BLaER1 (cell line): ENCODE results near the gene LHPP.
"Not testable (repeated sequence)": the region's sequence is repeated elsewhere in the genome, so short reads cannot be mapped to it uniquely, and the experiment has no call there.

ENCODE experiments used
- H3K27ac ChIP-seq: shearing (Covaris generic); formaldehyde crosslinking; 2 replicates; pipeline ENCODE4 v1.8.1; 2022
- H3K27me3 ChIP-seq: shearing (Covaris generic); formaldehyde crosslinking; 2 replicates; pipeline ENCODE4 v1.8.1; 2022
- H3K36me3 ChIP-seq: shearing (Covaris generic); formaldehyde crosslinking; 2 replicates; pipeline ENCODE4 v1.8.1; 2022
- H3K4me1 ChIP-seq: shearing (Covaris generic); formaldehyde crosslinking; 2 replicates; pipeline ENCODE4 v1.8.1; 2022
- H3K4me2 ChIP-seq: shearing (Covaris generic); formaldehyde crosslinking; 2 replicates; pipeline ENCODE4 v1.8.1; 2022
- H3K4me3 ChIP-seq: shearing (Covaris generic); formaldehyde crosslinking; 2 replicates; pipeline ENCODE4 v1.8.1; 2022
- H3K9ac ChIP-seq: shearing (Covaris generic); formaldehyde crosslinking; 2 replicates; pipeline ENCODE4 v1.8.1; 2022
- H3K9me3 ChIP-seq: shearing (Covaris generic); formaldehyde crosslinking; 2 replicates; pipeline ENCODE4 v1.8.1; 2022
- H4K20me1 ChIP-seq: shearing (Covaris generic); formaldehyde crosslinking; 2 replicates; pipeline ENCODE4 v1.8.1; 2022
- Cebpa-rat ChIP-seq: shearing (Covaris generic); IDR thresholded peaks from 2 replicates; pipeline ENCODE4 v1.8.1; 2022

The LHPP gene

DNA sequence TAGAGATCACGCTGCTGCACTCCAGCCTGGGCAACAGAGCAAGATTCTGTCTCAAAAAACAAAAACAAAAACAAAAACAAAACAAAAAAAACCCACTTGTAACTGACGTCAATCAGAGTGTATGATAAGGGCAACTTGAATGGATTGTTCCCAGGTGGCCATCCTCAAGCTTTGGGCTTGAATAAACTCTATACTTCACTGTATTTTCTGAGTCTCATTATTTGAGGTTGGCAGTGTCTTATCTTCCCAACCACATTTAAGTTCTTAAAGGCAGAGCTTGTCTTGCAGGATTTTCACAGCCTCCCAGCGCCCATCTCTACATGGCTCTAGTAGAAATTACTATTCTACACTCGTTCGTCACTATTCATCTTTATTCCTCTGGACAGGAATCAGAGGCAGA lies 37.8 kb upstream of the LHPP start:
- Histone ChIP-seq H3K9me3 (no peaks in the 10 kb centered on the region), H3K36me3 (no peaks in the 10 kb centered on the region), H3K4me3 (no peak overlapping the region), H4K20me1 (no peaks in the 10 kb centered on the region), H3K27me3 (no peaks in the 10 kb centered on the region), H3K27ac (no peak overlapping the region), H3K4me1 (peaks cover 4% of the 10 kb centered on the region), H3K4me2 (no peak overlapping the region), H3K9ac (no peak overlapping the region)
- no peak for TF ChIP-seq Cebpa-rat

DNA sequence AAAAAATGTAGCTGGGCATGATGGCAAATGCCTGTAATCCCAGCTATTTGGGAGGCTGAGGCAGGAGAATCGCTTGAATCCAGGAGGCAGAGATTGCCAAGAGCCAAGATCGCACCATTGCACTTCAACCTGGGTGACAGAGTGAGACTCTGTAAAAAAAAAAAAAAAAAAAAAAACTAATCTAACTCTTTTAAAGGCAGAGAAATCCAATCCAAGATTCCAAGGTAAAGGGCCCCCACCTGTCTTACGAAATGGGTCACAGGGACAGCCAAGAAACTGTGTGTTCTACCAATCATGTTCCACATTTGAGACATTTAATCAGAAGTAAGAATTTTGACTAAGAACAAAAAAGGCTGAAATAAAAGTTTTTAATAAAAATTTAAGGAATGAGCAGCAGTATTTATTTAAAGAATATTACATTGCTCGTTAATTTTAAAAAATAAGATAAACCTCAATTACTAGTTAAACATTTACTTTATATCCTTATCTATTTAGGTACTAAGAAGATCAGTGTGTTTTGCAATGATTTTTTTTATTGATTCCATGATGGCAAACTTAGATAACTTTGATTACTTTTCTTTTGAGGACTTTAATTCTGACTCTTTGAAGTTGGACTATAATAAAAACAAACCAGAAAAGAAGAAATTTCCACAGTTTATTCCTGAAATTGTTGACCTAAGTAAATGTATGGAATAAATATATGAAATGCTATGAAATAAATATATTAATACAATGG lies 36.2 kb upstream of the LHPP start:
- TF ChIP-seq Cebpa-rat: no peak
- H3K4me1 ChIP-seq: no peaks in the 10 kb centered on the region

DNA sequence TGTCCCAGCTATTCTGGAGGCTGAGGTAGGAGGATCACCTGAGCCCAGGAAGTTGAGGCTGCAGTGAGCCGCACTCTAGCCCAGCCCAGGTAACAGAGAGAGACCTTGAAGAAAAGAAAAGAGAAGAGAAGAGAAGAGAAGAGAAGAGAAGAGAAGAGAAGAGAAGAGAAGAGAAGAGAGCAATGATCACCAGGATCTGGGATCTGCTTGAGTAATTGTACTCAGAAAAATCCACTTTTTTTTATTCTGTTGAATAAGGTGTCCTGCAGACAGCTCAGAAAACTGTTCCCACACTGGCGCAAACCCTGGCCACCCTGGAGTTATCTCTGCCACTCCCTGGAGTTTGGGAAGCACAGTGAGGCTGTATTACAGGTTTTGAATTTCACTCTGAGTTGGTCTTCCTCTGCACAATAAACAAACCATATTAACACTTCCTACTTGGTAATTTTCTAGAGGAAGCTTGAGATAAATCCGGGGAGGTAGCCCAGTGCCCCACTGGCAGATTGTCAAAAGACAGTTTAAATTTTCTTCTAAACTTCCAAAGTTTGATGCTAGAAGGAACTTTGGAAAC lies 33.3 kb upstream of the LHPP start:
- Histone ChIP-seq H3K4me3 (no peak overlapping the region), H3K27ac (no peak overlapping the region), H3K9ac (no peak overlapping the region), H3K9me3 (no peaks in the 10 kb centered on the region), H3K4me2 (no peak overlapping the region), H3K27me3 (no peaks in the 10 kb centered on the region), H3K4me1 (no peaks in the 10 kb centered on the region), H3K36me3 (no peaks in the 10 kb centered on the region), H4K20me1 (no peaks in the 10 kb centered on the region)
- no peak for TF ChIP-seq Cebpa-rat

More for the DNA sequence above, 36.2 kb upstream of the LHPP start:
- Histone ChIP-seq H3K9ac (no peak overlapping the region), H3K4me2 (no peak overlapping the region), H4K20me1 (no peaks in the 10 kb centered on the region), H3K36me3 (no peaks in the 10 kb centered on the region), H3K27me3 (no peaks in the 10 kb centered on the region), H3K27ac (no peak overlapping the region), H3K4me3 (no peak overlapping the region), H3K9me3 (no peaks in the 10 kb centered on the region)

DNA sequence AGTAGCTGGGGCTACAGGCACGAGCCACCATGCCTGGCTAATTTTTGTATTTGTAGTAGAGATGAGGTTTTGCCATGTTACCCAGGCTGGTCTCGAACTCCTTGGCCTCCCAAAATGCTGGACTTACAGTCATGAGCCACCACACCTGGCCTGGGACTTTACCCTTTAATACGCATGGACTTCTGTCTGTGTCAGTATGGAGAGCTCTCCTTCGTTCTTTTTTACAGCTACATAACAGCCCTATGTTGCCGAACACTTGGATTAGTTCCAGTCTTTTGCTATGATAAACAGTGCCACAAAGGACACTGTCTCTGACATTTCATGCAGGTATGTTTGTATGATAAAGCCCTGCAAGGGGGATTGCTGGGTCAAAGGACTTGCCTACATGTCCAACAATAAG lies 32.0 kb upstream of the LHPP start:
- no peak for TF ChIP-seq Cebpa-rat
- Histone ChIP-seq H3K4me1 (no peaks in the 10 kb centered on the region), H4K20me1 (no peaks in the 10 kb centered on the region), H3K9me3 (no peaks in the 10 kb centered on the region), H3K27ac (no peak overlapping the region), H3K36me3 (no peaks in the 10 kb centered on the region), H3K4me3 (no peak overlapping the region), H3K9ac (no peak overlapping the region), H3K4me2 (no peak overlapping the region), H3K27me3 (no peaks in the 10 kb centered on the region)

DNA sequence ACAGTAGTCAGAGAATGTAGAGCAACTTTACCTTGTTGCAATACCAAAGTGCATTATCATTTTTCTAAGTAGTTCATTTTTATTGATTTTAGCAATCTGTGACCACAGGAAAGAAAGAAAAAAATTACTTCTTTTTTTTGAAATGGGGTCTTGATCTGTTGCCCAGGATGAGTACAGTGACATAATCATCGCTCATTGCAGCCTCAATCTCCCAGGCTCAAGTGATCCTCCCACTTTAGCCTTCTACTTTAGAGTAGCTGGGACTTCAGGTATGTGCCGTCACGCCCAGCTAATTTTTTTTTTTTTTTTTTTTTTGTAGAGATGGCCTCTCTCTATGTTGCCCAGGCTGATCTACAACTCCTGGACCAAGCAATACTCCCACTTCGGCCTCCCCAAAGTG lies 31.5 kb upstream of the LHPP start:
- H3K27ac ChIP-seq: no peak overlapping the region
- H3K4me3 ChIP-seq: no peak overlapping the region
- no peaks in the 10 kb centered on the region for H3K27me3 ChIP-seq
- H3K9ac ChIP-seq: no peak overlapping the region
- no peak for TF ChIP-seq Cebpa-rat
- no peak overlapping the region for H3K4me2 ChIP-seq
- H3K36me3 ChIP-seq: no peaks in the 10 kb centered on the region
- H3K9me3 ChIP-seq: no peaks in the 10 kb centered on the region
- H3K4me1 ChIP-seq: no peaks in the 10 kb centered on the region
- H4K20me1 ChIP-seq: no peaks in the 10 kb centered on the region

DNA sequence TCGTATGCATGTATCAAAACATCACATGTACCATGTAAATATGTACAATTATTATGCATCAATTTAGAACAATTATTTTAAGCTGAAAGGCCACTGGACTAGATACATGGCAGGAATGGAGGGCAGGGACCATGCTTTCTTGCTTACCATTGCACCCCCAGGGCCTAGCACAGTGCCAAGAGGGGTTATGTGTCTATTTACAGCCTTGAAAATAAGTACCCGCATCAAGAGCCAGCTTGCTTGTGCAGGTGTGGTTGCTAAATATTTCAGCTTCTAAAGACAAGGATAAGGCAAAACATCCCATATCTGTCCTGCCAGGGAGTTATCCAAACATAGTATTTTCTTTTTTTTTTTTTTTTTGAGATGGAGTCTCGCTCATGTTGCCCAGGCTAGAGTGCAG lies 28.2 kb upstream of the LHPP start:
- H3K4me3 ChIP-seq: no peak overlapping the region
- no peaks in the 10 kb centered on the region for H3K36me3 ChIP-seq
- TF ChIP-seq Cebpa-rat: no peak
- H4K20me1 ChIP-seq: no peaks in the 10 kb centered on the region
- no peak overlapping the region for H3K4me2 ChIP-seq
- peaks cover 22% of the 10 kb centered on the region for H3K4me1 ChIP-seq
- no peaks in the 10 kb centered on the region for H3K9me3 ChIP-seq
- no peak overlapping the region for H3K9ac ChIP-seq
- no peaks in the 10 kb centered on the region for H3K27me3 ChIP-seq
- H3K27ac ChIP-seq: no peak overlapping the region

DNA sequence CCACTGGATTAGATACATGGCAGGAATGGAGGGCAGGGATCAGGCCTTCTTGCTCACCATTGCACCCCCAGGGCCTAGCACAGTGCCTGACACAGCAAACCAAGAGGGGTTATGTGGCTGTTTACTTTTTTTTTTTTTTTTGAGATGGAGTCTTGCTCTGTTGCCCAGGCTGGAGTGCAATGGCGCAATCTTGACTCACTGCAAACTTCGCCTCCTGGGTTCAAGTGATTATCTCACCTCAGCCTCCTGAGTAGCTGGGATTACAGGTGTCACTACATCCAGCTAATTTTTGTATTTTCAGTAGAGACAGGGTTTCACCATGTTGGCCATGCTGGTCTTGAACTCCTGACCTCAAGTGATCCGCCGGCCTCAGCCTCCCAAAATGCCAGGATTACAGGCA lies 25.9 kb upstream of the LHPP start:
- H3K4me1 ChIP-seq: peaks cover 22% of the 10 kb centered on the region
- H3K27ac ChIP-seq, H3K4me3 ChIP-seq, H3K36me3 ChIP-seq, H3K9ac ChIP-seq, H3K9me3 ChIP-seq, H4K20me1 ChIP-seq, H3K27me3 ChIP-seq: not testable (repeated sequence)
- H3K4me2 ChIP-seq: peak overlapping the region; percentile 86

DNA sequence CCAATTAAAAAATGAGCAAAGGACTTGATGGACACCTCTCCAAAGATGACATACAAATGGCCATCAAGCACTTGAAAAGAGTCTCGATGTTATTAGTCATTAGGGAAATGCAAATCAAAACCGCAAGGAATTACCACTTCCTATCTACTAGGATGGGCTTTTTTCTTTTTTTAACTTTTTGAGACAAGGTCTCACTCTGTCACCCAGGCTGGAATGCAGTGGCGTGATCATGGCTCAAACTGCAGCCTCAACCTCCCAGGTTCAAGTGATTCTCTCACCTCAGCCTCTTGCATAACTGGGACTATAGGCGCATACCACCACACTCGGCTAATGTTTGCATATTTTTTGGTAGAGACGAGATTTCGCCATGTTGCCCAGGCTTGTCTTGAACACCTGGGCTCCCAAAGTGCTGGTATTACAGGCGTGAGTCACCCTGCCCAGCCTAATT lies 25.4 kb upstream of the LHPP start:
- Histone ChIP-seq H3K4me1 (peaks cover 22% of the 10 kb centered on the region), H4K20me1 (no peaks in the 10 kb centered on the region), H3K27me3 (no peaks in the 10 kb centered on the region), H3K27ac (no peak overlapping the region), H3K4me3 (no peak overlapping the region), H3K36me3 (no peaks in the 10 kb centered on the region), H3K9ac (no peak overlapping the region), H3K4me2 (peak overlapping the region; percentile 86), H3K9me3 (no peaks in the 10 kb centered on the region)
- TF ChIP-seq Cebpa-rat: no peak

DNA sequence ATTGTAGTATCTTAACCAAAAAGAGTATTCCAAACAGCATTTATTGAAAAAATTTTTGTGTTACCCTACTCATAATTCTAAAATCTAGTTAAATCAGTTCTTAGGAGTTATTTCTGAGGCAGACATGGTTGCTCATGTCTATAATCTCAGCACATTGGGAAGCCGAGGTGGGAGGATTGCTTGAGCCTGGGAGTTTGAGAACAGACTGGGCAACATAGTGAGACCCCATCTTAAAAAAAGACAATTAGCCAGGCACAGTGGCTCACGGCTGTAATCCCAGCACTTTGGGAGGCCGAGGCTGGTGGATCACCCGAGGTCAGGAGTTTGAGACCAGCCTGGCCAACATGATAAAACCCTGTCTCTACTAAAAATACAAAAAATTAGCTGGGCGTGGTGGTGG lies 19.9 kb upstream of the LHPP start:
- Histone ChIP-seq H3K27me3 (peaks cover 20% of the 10 kb centered on the region), H3K4me1 (peaks cover 10% of the 10 kb centered on the region)
- H3K36me3 ChIP-seq, H3K4me3 ChIP-seq, H4K20me1 ChIP-seq, H3K4me2 ChIP-seq, H3K27ac ChIP-seq, H3K9me3 ChIP-seq, H3K9ac ChIP-seq: not testable (repeated sequence)

DNA sequence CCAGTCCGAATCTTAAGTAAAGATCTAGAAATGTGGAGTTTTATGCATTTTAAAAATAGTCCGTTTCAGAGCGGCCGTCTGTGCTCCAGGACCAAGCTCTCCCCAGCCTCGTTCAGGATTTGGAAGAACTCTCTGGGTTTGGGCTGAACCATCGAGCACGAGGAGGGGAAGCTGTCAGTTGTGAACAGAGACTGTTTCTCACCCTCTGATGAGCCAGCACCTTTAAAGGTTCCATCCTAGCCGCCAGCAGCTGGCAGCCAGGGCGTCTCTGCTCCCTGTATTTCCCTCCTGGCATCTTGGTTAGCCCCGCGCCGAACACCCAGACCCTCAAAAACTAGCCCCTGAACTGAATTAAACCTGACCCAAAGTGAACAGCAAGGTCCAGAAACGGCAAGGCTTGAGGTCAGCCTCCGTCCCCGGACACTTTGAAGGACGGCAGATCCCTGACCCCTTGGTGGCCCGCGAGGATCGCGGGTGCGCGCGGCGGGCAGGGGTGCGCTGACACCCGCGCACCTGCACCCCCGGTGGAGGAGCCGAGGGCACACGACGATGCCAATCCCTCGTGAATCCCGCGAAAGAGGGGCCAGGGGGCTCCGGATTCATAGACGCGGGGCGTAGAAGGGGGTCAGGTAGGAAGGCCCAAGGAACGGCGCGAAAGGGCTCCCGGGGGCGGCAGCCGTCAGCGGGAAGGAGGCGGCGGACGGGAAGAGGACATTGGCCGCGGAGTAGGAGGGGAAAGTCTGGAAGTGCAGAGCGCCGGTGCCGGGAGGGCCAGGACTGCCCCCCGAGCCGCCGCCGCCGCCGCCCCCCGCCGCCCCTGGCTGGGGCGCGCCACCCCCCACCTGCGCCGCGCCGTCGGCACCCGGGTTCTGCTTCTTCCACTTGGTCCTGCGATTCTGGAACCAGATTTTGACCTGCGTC lies 14.5 kb upstream of the LHPP start:
- TF ChIP-seq Cebpa-rat: no peak
- H3K36me3 ChIP-seq: no peaks in the 10 kb centered on the region
- peaks cover 28% of the 10 kb centered on the region for H3K9me3 ChIP-seq
- no peaks in the 10 kb centered on the region for H3K4me1 ChIP-seq
- peaks cover 31% of the 10 kb centered on the region for H4K20me1 ChIP-seq
- no peak overlapping the region for H3K4me2 ChIP-seq
- no peak overlapping the region for H3K9ac ChIP-seq
- H3K27ac ChIP-seq: no peak overlapping the region
- H3K27me3 ChIP-seq: peaks cover 74% of the 10 kb centered on the region
- no peak overlapping the region; the same call in 1 of the 2 replicates for H3K4me3 ChIP-seq
